Measurements from ENCODE around the gene FAM184B. TPM values are rescaled to one million over a fixed set of nuclear protein-coding genes. Genes with fewer than 3 reads are reported as not detected.

Gene FAM184B
- total and polyA plus RNA-seq, 2 experiments from 2014 or later: 0.11 to 0.49 TPM

DNA sequence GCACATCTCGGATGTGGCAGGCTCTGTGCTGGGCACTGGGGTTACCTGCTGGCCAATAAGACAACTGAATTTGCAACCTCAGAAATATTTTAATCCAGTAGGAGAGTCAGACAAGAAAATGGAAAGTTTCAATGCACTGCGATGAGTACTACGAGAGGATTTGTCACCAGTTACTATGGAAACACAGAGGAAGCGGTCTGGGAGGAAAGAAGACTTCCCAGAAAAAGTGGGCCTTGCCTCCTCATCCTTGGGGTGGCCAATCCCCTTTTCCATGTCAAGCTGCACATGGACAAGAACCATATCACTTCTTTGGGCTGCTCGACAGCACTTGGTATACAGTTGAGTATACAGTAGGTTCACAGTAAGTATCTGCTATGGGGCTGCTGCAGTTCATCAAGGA, 67.6 kb downstream of the FAM184B start:
- Histone ChIP-seq H3K4me2 (no peak overlapping the region), H3K79me2 (replicated peaks; ENCODE audit: insufficient read depth) (no peaks in the 10 kb centered on the region), H3K4me3 (no peak overlapping the region), H3K36me3 (ENCODE audit: insufficient read depth) (no peaks in the 10 kb centered on the region), H2AFZ (no peak overlapping the region), H3K4me1 (ENCODE audit: insufficient read depth) (peaks cover 13% of the 10 kb centered on the region), H3K27me3 (ENCODE audit: insufficient read depth) (no peaks in the 10 kb centered on the region), H3F3A (replicated peaks; ENCODE audit: low read depth) (no peaks in the 10 kb centered on the region), H4K20me1 (replicated peaks; ENCODE audit: insufficient read depth) (no peaks in the 10 kb centered on the region), H3K9me2 (ENCODE audit: insufficient read depth) (no peaks in the 10 kb centered on the region; the same call in 1 of the 2 replicates), H3K27ac (ENCODE audit: low read depth) (no peak overlapping the region)
- TF ChIP-seq EZH2 (IDR thresholded peaks at IDR 0.05; ENCODE audit: low read depth, unreplicated experiment): no peak
- Mint-ChIP-seq H3K36me3 (ENCODE audit: low read depth) (no peaks in the 10 kb centered on the region), H3K27me3 (ENCODE audit: insufficient read depth, low read depth, poor library complexity) (peaks cover 2% of the 10 kb centered on the region), H3K4me3 (no peak overlapping the region), H3K27ac (no peak overlapping the region), H3K9me3 (no peaks in the 10 kb centered on the region), H3K4me1 (peaks cover 6% of the 10 kb centered on the region; the same call in 2 of the 3 replicates)
- ATAC-seq (no peak), DNase-seq (ENCODE audit: low spot score) (no peak)

DNA sequence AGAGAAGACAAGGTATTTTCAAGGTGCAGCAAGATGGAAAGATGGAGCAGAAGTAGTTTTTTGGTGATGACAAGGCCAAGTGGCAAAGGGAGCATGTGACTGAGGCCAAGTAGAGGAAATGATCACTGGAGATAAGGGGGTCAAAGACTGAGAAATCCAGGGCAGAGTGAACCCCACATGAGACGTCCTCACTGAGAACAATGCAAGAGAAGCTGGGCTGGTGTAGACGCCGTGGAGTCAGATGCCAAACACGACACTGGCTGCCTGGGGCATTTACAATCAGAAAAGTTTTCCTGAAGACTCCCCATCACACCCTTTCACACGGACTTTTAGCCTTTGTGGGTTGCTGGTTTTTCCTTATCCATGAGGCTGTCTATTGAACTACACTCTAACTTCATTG, 69.3 kb downstream of the FAM184B start:
- Mint-ChIP-seq H3K27ac (no peak overlapping the region), H3K27me3 (ENCODE audit: insufficient read depth, low read depth, poor library complexity) (peaks cover 2% of the 10 kb centered on the region), H3K36me3 (ENCODE audit: low read depth) (no peaks in the 10 kb centered on the region), H3K4me1 (no peaks in the 10 kb centered on the region), H3K9me3 (no peaks in the 10 kb centered on the region), H3K4me3 (no peak overlapping the region)
- H3K4me3 ChIP-seq: no peak overlapping the region
- no peaks in the 10 kb centered on the region for H4K20me1 ChIP-seq (replicated peaks; ENCODE audit: insufficient read depth)
- H3K4me1 ChIP-seq (ENCODE audit: insufficient read depth): no peaks in the 10 kb centered on the region
- no peaks in the 10 kb centered on the region for H3K36me3 ChIP-seq (ENCODE audit: insufficient read depth)
- DNase-seq (ENCODE audit: low spot score): no peak
- no peaks in the 10 kb centered on the region for H3F3A ChIP-seq (replicated peaks; ENCODE audit: low read depth)
- no peaks in the 10 kb centered on the region for H3K27me3 ChIP-seq (ENCODE audit: insufficient read depth)
- no peak overlapping the region for H2AFZ ChIP-seq
- H3K79me2 ChIP-seq (replicated peaks; ENCODE audit: insufficient read depth): no peaks in the 10 kb centered on the region
- no peak overlapping the region for H3K27ac ChIP-seq (ENCODE audit: low read depth)
- H3K4me2 ChIP-seq: no peak overlapping the region
- ATAC-seq: no peak
- no peaks in the 10 kb centered on the region; the same call in 1 of the 2 replicates for H3K9me2 ChIP-seq (ENCODE audit: insufficient read depth)
- TF ChIP-seq NANOG (IDR thresholded peaks at IDR 0.05; ENCODE audit: borderline replicate concordance) (no peak), CTCF (conservative IDR thresholded peaks at IDR 0.05; ENCODE audit: low read depth in 2 of 2) (no peak), CREB1 (CRISPR knock-in tag; IDR thresholded peaks at IDR 0.05; ENCODE audit: low read depth) (no peak), REST (IDR thresholded peaks at IDR 0.05; ENCODE audit: unreplicated experiment) (no peak), STAT1 (IDR thresholded peaks at IDR 0.05; ENCODE audit: unreplicated experiment) (no peak), EZH2phosphoT487 (IDR thresholded peaks at IDR 0.05; ENCODE audit: unreplicated experiment) (no peak), ZNF462 (CRISPR knock-in tag; IDR thresholded peaks at IDR 0.05) (no peak), POLR2AphosphoS5 (IDR thresholded peaks at IDR 0.05; ENCODE audit: low read depth) (no peak), JUNB (IDR thresholded peaks at IDR 0.05; ENCODE audit: unreplicated experiment) (no peak), ZNF331 (CRISPR knock-in tag; IDR thresholded peaks at IDR 0.05; ENCODE audit: low read depth) (no peak)

All from GM23338 (cell line).